GM18498 (cell line): ENCODE measurements around the gene MUC20.
"Not testable (repeated sequence)": the region's sequence is repeated elsewhere in the genome, so short reads cannot be mapped to it uniquely, and the experiment has no call there.

Experiments
- ATAC-seq: cut with Tn5 transposase; IDR thresholded peaks from one replicate; pipeline ENCODE4 v1.9.1; 2021; ENCODE audit warnings: mild to moderate bottlenecking, moderate library complexity; ENCODE audit not compliant: unreplicated experiment

The MUC20 gene

DNA sequence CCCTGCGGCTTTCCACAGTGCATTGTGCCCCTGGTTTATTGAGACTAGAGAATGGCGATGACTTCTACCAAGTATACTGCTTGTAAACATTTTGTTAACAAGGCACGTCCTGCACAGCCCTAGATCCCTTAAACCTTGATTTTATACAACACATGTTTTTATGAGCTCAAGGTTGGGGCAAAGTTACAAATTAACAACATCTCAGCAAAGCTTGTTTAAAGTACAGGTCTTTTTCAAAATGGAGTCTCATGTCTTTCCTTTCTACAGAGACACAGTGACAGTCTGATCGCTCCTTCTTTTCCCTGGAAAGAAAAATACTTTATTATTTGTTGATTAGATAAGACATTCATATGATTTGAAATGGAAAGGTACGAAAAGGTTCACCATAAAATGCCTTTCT, 8.0 kb downstream of the MUC20 start:
- not testable (repeated sequence) for ATAC-seq

DNA sequence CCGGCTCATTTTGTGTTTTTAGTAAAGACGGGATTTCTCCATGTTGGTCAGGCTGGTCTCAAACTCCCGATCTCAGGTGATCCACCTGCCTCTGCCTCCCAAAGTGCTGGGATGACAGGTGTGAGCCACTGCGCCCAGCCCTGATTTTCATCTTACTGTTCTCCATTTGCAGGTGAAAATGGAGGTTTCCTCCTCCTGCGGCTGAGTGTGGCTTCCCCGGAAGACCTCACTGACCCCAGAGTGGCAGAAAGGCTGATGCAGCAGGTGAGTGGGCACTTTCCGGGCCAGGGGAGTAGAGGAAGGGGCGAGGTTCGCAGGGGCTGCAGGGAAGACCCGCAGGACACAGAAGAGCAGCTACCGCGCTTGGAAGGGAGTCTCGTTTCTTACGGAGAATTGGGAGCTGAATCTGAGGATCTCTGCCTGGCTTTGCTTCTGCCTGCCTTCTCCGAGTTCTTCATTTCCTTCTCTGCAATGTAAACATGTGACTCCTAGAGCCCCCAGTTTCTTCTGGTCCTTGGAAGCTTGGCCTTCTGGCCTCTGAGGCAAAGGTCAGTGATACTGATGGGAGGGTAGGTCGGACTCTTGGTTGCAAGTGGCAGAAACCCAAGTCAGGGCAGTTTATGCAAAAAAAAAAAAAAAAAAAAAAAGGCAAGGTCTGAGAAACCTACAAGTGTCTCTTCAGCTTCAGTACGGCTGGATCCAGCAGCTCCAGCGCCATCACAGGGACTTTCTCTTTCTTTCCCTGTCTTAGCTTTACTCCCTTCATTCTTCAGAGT, 8.9 kb downstream of the MUC20 start:
- no peak for ATAC-seq

DNA sequence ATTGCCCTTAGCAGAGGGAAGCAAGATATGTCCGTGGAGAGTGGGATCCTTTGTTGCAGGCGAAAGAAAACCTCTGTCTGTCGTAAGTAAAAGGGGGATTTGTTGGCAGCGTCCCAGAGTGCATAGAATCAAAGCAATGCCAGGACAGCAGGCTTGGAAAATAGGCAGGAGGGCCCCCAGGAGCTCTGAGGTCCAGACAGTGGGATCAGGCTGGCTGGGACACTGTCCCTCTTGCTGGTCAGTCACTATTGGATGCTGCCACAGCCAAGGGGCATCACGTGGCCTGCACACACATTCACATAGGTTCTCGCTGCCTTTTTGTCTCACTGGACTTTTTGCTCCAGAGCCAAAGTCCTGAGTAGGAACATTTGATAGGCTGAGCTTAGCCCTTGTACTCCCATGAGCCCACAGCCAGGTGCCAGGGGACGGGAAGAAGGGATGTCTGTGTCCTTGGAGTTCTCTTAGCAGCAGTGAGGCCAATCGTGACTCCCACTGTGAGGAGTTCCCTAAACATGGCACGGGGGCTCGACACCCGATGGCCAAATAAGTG, 10.7 kb downstream of the MUC20 start:
- ATAC-seq = no peak

DNA sequence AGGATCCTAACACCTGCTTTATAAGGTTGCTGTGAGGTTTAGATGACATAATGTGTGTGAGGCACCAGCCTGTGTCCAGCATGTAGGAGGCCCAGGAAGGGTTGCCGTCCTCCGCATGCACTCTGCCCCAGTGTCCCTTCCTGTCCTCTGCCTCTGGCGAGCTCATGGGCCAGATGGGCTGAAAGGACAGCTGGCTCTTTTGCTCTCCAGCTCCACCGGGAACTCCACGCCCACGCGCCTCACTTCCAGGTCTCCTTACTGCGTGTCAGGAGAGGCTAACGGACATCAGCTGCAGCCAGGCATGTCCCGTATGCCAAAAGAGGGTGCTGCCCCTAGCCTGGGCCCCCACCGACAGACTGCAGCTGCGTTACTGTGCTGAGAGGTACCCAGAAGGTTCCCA, 12.2 kb downstream of the MUC20 start:
- ATAC-seq = no peak

DNA sequence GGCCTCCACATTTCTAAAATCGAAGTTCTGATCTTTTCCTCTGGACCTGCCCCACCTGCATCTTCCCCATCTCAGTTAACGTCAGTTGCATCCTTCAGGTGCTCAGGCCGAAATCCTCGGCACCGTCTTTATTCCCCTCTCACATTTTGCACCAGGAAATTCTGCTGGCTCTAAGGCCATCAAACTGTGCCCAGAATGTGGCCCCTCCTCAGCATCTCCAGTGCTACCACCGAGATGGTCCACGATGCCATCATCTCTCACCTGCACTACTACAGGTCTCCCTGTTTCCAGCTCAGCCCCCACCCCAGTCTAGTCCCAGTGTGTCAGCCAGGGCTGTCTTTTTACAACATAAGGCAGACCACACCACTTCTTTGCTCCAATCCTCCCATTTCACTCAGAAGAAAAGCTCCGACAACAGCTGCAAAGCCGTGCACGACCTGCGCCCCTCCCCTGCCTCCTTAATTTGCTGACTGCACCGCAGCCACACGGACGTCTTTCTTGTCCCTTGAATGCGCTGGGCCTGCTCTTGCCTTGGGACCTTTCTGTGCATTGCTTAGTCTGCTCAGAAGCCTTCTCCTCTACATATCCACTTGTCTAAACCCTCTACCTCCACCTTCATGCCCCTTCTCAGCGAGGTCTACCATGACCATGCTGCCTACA, 14.4 kb downstream of the MUC20 start:
- no peak for ATAC-seq

DNA sequence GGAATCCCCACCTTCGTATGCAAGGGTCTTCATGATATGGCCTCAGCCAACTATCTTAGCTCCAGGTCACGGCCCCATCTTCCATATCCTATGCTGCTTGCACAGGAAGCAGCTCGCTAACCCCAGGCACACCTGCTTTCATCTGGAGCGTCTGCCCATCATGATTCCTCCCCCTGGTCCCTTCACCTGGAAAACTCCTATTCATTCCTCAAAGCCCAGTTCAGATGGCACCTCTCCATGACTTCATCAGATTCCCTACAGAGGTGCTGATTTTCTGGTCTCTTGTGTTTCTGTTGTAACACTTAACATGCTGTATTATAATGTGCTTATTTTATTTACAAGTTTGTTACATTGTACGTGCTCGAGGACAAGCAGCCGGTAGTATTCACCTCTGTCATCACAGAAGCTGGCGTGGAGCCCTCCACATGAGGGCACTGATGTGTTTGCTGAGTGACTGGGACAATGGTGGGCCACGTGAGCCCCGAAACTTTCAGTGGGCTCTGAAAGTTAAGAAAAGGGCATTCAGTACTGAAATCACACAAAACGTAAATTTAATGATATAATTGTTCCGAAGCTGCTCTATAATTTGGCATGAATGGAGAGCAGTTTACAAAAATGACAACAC, 16.2 kb downstream of the MUC20 start:
- no peak for ATAC-seq

DNA sequence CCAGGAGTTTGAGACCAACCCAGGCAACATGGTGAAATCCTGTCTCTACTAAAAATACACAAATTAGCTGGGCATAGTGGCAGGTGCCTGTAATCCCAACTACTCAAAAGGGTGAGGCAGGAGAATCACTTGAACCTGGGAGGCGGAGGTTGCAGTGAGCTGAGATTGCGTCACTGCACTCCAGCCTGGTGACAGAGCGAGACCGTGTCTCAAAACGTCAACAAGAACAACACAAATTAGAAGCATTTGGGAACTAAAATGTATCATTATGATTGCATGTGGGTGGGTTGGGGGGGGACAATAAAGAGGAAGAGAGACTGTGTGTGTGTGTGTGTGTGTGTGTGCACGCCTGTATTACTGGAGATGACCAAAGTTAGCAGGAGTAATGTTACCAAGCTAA, 17.0 kb downstream of the MUC20 start:
- ATAC-seq = not testable (repeated sequence)

DNA sequence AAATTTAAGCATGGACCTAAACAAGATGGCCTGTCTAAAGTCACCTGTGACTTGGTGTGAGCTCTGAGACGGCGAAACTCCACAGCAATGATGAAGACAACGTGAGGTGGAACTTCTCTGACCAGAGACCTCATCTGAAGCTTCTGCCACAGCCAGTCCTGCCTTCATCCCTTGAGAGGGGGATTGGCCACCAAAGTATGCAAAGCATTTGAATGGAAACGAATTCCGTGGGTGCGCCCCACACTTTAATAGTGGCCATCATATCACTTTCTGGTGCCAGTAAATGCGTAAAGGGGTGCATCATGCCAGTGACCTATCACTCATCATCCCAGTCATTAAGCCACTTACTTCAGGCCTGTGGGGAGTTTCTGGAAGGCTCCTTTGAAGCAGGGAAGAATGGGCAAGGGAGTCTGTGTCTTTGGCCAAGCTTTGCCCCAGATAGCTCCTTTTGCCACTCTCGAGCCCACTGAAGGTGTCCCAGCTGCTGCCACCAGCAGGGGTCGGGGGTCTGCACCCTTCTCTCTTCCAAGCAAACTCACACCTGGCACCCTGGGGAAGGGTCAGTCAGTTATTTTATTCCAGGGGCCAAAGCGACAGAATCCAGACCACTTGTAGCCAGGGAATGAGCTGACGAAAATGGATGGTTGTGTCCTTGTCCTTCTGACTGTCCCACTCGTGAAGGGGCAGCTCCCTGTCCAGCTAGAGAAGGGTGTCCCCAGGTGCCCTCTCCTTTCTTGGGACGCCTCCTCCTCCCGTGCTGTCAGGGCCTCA, 17.7 kb downstream of the MUC20 start:
- ATAC-seq = no peak

DNA sequence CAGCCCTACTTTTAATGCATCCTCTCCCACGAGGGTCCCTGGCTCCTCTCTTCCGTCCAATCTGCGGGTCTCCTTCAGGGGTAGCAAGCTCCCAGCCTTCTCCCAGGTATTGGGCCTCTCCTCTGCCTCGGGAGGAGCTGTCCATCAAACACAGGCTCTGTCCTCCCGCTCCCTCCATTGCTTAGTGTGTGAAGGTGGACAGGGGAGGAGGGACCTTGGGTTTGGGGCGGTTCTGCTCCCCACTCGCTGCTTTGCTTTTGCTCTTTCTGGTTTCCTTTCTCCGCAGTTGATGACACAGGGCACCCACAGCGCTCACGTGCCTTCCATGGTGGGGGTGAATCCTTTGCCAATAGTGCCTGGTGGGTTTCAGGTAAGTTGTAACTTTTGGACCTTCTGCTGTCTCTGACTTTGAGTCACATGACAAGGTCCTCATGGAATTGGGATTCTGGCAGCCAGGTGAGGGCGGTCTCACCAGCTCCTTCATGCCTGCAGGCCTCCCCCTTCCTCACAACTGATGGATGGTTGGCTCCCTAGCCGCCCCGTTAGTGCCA, 18.9 kb downstream of the MUC20 start:
- no peak for ATAC-seq

DNA sequence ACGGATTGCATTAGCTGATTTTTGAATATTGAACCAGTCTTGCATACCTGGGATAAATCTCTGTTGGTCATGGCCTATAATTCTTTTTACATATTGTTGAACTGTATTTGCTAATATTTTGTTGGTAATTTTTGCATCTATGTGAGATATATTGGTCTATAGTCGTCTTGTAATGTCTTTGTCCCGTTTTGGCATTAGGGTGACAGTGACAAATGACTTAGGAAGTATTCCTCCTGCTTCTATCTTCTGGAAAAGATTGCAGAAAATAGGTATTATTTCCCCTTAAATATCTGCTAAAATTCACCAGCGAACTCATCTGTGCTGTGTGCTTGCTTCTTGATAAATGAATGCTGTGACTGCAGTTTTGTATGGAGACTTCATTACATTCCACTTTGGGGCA, 23.7 kb downstream of the MUC20 start:
- no peak for ATAC-seq

DNA sequence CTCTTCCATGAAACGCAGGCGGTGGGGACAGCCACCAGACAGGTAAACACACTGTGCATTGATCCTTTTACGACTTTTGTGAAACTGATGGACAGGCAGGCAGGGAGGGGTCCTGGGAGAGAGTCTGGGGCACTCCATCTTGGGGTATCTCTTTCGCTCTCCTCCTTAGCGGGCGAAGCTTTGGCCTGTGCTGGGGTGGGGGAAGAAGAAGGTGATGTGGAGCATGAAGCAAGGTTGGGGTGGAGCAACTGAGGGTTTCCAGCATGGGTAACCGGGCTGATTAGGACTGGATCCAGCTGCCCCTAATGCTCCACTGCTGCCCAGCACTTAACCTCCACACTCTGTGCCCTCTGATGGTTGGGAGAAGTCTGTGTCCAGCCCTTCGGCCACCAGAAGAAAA, 25.6 kb downstream of the MUC20 start:
- no peak for ATAC-seq

DNA sequence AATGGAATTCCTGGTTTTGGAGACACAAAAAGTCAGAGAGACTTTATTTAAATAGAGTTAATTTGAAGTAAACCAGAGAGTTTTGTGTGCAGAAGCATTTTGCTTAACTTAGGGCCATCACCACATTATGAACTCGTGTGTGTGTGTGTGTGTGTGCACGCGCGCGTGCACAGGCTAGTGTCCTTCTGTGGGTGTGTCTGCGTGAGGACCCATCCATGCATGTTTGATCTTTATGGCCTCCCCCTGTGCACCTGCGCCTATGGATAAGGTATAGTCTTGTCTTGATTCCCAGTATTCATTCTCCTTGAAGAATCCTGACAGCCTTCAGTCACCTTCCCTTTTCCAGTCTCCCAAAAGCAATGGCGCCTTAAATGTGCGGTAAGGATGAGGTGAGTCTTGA, 26.0 kb downstream of the MUC20 start:
- ATAC-seq = no peak

DNA sequence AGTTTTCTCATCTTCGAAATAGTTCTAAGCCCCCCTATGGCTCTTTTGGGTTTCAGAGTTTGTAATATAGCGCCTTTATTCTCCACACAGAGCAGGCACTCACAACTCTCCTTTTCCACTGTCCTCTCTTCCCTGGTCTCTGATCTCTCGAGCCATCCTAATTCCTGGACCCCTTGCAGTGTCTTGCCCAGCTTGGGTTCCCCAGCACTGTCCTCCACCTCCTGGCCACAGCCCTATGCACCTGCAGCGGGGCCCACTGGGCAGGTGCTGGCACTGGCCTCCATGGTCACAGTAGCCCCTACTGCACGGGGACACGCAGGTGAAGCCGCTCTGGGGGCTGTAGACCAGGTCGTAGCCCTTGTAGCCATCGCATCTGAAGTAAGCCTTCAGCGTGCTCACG, 27.9 kb downstream of the MUC20 start:
- ATAC-seq = no peak

DNA sequence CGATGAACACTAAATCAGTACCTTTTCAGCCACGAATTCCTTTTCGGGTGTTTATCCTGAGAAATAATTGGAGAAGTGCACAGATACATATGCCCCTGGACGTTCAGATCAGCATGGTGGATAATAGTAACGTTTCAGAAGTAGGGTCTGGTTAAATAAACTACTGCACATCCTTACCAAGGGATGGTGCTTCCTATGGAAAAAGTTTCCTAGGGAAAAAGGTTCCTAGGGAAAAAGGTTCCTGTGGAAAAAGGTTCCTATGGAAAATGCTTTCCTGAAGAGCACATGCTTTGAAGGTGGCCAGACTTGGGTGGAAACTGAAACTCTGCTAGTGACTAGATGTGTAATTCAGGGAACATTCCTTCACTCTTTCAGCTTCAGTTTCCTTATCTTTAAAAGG, 28.3 kb downstream of the MUC20 start:
- ATAC-seq = not testable (repeated sequence)

DNA sequence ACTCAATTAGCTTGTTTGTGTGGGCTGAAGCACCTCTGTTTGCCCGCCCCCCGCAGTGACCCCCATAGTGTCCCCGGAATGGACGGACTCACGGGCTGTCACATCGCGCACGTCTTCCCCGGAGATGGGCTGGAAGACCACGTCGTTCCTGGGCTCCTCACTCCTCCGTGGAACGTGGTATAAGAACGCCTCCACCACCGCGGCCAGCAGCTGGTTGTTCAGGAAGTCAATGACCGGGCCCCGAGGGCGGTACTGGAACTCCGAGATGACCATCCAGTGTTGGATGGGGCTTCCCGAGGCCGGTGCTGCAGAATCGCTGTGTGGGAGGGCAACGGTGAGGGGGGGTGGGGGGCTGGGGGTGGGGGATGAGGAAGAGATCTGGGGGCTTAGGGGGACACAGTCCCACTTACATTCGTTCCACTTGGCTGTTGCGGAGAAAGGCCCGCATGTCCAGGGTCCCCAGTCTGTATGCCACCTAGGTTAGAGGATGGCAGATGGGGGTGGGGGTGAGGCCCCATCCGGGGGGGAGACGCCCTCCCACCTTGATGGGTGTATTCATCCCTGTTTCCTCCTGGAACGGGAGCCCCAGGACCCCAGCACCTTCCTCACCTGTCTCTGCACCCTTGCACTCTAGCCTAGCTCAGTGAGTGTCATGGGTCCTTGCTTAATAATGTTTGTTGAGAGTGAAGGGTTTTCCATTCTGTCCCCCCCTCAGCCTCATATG, 30.2 kb downstream of the MUC20 start:
- no peak for ATAC-seq

DNA sequence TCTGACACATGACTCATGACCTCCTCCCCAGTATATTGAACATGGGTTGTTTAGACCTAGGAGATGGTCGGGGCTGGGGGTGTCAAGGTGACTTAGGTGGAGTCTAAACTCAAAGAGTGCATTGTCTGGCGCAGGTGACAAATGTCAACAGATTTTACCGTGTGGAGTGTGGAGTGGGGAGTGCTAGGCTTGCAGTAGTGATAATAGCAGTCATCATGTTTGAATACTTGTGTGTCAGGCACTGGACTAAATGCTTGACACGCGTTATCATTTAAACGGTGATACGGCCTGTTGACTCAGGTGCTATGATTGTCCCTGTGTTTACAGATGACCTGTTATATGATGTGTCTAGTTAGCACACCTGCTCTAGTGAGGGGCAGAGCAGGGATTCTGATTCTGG, 30.8 kb downstream of the MUC20 start:
- no peak for ATAC-seq

DNA sequence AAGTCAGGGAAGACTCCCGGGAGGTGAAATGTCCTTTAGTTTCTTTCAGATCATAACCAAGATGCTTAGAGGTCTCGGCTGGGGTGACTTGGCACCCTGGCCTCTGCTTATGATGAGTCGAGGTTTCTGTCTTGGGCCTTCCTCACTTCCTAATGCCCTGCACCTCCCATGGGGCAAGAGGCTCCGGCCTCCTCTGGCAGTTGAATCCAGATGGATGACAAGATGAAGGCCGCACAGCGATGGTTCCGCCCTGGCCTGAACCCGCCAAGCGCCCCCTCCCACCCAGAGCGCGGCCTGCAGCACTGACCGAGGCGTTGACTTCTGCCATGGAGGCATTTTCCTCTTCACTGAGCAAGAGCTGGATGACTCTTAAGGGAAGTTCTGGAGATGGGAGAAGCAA, 31.3 kb downstream of the MUC20 start:
- no peak for ATAC-seq

DNA sequence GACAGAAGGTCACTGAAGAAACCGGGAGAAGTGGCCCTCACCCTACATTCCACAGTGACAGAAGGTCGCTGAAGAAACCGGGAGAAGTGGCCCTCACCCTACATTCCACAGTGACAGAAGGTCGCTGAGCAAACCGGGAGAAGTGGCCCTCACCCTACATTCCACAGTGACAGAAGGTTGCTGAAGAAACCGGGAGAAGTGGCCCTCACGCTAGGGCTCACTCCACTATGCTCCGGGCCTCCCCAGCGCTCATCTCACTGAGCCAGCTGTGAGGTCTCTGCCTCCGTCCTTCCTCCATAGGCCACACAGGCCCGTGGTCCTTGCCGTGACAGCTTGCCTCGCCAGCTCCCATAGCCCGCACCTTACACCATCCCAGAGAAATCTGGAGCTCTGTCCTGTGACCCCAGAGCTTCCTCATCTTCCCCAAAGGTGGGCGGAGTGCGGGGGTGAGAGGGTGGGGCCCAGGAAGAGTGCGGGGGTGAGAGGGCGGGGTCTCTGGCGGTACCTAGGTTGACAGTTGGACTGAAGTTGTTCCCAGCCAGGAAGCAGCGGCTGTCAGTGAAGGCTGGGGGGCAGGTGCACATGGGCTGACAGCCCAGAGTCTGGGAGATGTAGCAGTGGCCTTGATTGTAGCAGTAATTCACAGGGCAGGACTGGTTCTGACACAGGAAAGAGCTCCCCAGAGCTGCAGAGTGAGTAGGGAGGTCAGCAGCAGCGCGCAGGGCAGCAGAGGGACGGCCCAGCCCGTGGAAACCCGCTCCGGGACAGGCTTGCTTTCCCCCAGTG, 32.0 kb downstream of the MUC20 start:
- no peak for ATAC-seq

DNA sequence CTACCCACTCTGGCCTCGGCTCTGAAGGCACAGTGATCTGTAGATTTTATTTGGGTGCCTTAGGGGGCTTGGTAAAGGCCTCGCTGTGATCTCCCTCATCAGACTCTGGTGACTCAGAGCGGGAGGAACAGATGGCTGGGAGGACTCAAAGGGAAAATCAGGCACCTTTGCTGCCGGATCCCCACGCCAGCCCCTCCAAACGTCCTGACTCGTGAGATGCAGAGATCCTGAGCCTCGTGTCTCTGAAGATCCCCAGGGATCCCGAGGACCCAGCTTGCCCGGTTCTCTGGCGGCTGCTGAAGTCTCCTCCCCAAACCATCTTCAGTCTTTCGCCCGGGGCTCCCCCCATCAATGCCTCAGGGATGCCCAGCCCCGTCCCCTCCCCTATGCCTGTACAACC, 32.8 kb downstream of the MUC20 start:
- no peak for ATAC-seq
